Measurements from ENCODE around the gene PCDHGA1.

PCDHGA1 gene

GRCh38 chr5:141533897-141534296, 203.6 kb downstream of the PCDHGA1 start:
- no peak for TF ChIP-seq CTCF (IDR thresholded peaks at IDR 0.05; ENCODE audit: control extremely low read depth, extremely low read depth, low read depth, missing control alignments)
- POLR2A ChIA-PET = no interaction called here
- CTCF ChIA-PET = interaction anchor here (0.8 to 2.9 kb wide), 10 partner anchors 9 to 121 kb away, joined by 3 to 15 read pairs (median 5); partner anchors contain the start of genes PCDHGA10 and PCDHGA11
- DNase-seq (ENCODE audit: extremely low spot score) = no peak

- POLR2A ChIA-PET = no interaction called here
- TF ChIP-seq CTCF (IDR thresholded peaks at IDR 0.05; ENCODE audit: control extremely low read depth, extremely low read depth, low read depth, missing control alignments) = no peak
- no peak for DNase-seq (ENCODE audit: extremely low spot score)
Measured at GRCh38 chr5:141534492-141535213, 204.3 kb downstream of the PCDHGA1 start.

GRCh38 chr5:141543053-141543452, 212.7 kb downstream of the PCDHGA1 start:
- ChIA-PET CTCF (interaction anchor here (3.3 to 4.2 kb wide), 2 partner anchors 15 to 19 kb away, joined by 14 to 16 read pairs; no protein-coding TSS in a partner anchor), POLR2A (no interaction called here)
- DNase-seq (ENCODE audit: extremely low spot score) = no peak
- TF ChIP-seq CTCF (IDR thresholded peaks at IDR 0.05; ENCODE audit: control extremely low read depth, extremely low read depth, low read depth, missing control alignments) = no peak

More at GRCh38 chr5:141534492-141535213, 204.3 kb downstream of the PCDHGA1 start:
- CTCF ChIA-PET = interaction anchor here (1.1 to 4.0 kb wide), 9 partner anchors 8 to 33 kb away, joined by 3 to 30 read pairs (median 7); no protein-coding TSS in a partner anchor

GRCh38 chr5:141547488-141547887, 217.2 kb downstream of the PCDHGA1 start:
- no peak for DNase-seq (ENCODE audit: extremely low spot score)
- ChIA-PET POLR2A (interaction anchor here (0.6 kb wide), 1 partner anchor 10 kb away, joined by 3 read pairs; no protein-coding TSS in a partner anchor), CTCF (interaction anchor here (1.0 to 6.5 kb wide), 7 partner anchors 10 to 130 kb away, joined by 3 to 37 read pairs (median 6); partner anchors contain the start of genes PCDHGA11 and PCDHGB7)
- no peak for TF ChIP-seq CTCF (IDR thresholded peaks at IDR 0.05; ENCODE audit: control extremely low read depth, extremely low read depth, low read depth, missing control alignments)

GRCh38 chr5:141547921-141548320, 217.6 kb downstream of the PCDHGA1 start:
- CTCF ChIA-PET = interaction anchor here (1.0 to 6.5 kb wide), 7 partner anchors 10 to 130 kb away, joined by 3 to 37 read pairs (median 6); partner anchors contain the start of genes PCDHGA11 and PCDHGB7
- no peak for DNase-seq (ENCODE audit: extremely low spot score)
- TF ChIP-seq CTCF (IDR thresholded peaks at IDR 0.05; ENCODE audit: control extremely low read depth, extremely low read depth, low read depth, missing control alignments) = no peak
- POLR2A ChIA-PET = interaction anchor here (0.6 kb wide), 1 partner anchor 10 kb away, joined by 3 read pairs; no protein-coding TSS in a partner anchor

GRCh38 chr5:141557681-141558136, 227.4 kb downstream of the PCDHGA1 start:
- ChIA-PET CTCF (interaction anchor here (0.6 to 8.3 kb wide), 60 partner anchors 10 to 334 kb away, joined by 3 to 143 read pairs (median 6); partner anchors contain the start of genes DIAPH1, PCDHB14, PCDHGA1 and PCDHGA10), POLR2A (no interaction called here)
- TF ChIP-seq CTCF (IDR thresholded peaks at IDR 0.05; ENCODE audit: control extremely low read depth, extremely low read depth, low read depth, missing control alignments) = peak; percentile 64
- DNase-seq (ENCODE audit: extremely low spot score) = peak; percentile 58

Measured in GM10248 (cell line).